B cell (primary cell): ENCODE measurements around the gene CEP89.
"Not testable (repeated sequence)": the region's sequence is repeated elsewhere in the genome, so short reads cannot be mapped to it uniquely, and the experiment has no call there.

Source experiments
- EZH2 ChIP-seq: IDR thresholded peaks from 2 replicates; pipeline ENCODE4 v1.6.1; 2012; ENCODE audit warnings: borderline replicate concordance, low read depth, mild to moderate bottlenecking, moderate library complexity, low read length; ENCODE audit not compliant: insufficient read depth, poor library complexity, severe bottlenecking
- TF ChIP-seq, protein P1 (sequence below): fragments of 200-600 bp; IDR thresholded peaks from one replicate; pipeline ENCODE4 v1.8.0; 2022; ENCODE audit warnings: antibody characterized with exemption, mild to moderate bottlenecking

DNA sequence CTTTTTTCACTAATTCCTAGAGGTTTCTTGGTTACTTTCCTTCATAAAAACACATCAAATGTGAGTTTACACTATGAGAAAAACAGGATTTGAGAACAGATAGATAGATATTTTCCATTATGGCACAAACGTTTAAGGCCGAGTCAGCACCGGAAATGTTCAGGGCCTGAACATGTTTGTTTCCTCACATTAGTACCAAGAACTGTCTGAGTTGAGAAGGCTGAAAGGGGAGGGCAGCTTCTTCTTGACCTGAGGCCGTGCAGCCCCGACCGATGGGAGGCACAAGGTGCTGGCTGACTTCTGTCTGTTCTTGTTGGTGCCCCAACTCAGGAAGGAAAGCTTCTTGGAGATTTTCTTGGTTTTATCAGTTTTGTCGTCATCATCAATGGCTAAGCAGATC is 8.0 kb upstream of the CEP89 start:
- TF ChIP-seq, protein P1, sequence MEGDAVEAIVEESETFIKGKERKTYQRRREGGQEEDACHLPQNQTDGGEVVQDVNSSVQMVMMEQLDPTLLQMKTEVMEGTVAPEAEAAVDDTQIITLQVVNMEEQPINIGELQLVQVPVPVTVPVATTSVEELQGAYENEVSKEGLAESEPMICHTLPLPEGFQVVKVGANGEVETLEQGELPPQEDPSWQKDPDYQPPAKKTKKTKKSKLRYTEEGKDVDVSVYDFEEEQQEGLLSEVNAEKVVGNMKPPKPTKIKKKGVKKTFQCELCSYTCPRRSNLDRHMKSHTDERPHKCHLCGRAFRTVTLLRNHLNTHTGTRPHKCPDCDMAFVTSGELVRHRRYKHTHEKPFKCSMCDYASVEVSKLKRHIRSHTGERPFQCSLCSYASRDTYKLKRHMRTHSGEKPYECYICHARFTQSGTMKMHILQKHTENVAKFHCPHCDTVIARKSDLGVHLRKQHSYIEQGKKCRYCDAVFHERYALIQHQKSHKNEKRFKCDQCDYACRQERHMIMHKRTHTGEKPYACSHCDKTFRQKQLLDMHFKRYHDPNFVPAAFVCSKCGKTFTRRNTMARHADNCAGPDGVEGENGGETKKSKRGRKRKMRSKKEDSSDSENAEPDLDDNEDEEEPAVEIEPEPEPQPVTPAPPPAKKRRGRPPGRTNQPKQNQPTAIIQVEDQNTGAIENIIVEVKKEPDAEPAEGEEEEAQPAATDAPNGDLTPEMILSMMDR = not testable (repeated sequence)
- TF ChIP-seq EZH2 = not testable (repeated sequence)
